ENCODE data around the gene PDCD2L. TPM values are rescaled to one million over a fixed set of nuclear protein-coding genes. Genes with fewer than 3 reads are reported as not detected.
A peak's percentile ranks its signal among the peaks of the same experiment; 100 is the strongest.

Gene PDCD2L
- total and polyA plus RNA-seq, 9 of the 15 experiments (the other 6 are each of a cell fraction or from before 2014, with no cell fraction given) = 12.1 to 68.5 (median 56.3) TPM

DNA sequence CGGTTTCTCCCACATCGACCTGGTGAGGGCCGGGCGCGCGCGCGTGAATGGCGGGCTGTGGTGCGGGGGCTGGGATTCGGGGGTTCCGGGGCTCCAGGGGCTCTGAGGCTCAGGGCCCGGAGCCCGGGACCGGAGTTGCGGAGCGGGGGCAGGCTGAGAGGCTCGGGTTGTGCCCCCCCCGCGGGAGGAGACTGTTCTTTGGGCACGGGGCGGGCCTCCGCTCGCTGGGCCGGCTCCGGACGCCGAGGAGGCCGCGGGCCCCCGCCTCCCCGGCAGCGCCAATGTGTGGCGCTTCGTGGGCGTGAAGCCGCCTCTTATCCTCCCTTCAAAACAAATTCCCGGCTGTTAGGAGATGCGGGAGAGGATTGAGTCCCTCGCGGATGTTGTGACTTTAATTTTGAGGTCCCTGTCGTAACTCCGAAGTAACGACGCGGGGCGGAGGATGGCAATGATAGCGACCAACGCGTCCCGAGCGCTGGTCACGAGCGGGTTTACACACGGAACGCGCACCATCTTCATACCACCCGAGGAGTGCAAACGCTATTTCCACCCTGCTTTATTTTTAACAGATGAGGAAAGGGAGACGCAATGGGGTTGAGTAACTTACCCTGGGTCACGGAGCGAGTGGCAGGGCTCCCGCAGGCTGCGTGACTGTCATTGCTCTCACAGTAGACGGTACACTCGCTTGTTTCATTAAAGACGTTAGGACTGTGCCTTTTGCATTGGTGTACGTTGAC is 24.5 kb downstream of the PDCD2L start (continued):
- TF ChIP-seq BHLHE40 (IDR thresholded peaks at IDR 0.05; ENCODE audit: low read length) (peak; percentile 57; the same call in 1 of the 2 replicates), FOXA1 (IDR thresholded peaks at IDR 0.05; ENCODE audit: borderline replicate concordance) (no peak), RFX5 (IDR thresholded peaks at IDR 0.05; ENCODE audit: low read depth, low read length) (no peak), FOXJ2 (tag; IDR thresholded peaks at IDR 0.05) (0 out of 2 replicates have a peak, but pooled peaks have one; percentile 45), KLF16 (IDR thresholded peaks at IDR 0.05) (no peak), POLR2H (tag; IDR thresholded peaks at IDR 0.05; ENCODE audit: low read depth) (peak; percentile 14; the same call in 1 of the 2 replicates), HDAC1 (IDR thresholded peaks at IDR 0.05) (peak in 1 of 2 experiments; percentile 20; a peak in 2 of 4 replicates), BDP1 (IDR thresholded peaks at IDR 0.05; ENCODE audit: insufficient read depth, insufficient read length) (no peak), HNRNPL (IDR thresholded peaks at IDR 0.05; ENCODE audit: low read depth, low read length) (0 out of 2 replicates have a peak, but pooled peaks have one; percentile 4), SAP30 (IDR thresholded peaks at IDR 0.05; ENCODE audit: borderline replicate concordance, insufficient read depth, low read depth, low read length, poor library complexity, severe bottlenecking) (peak; percentile 48), ZNF717 (CRISPR knock-in tag; IDR thresholded peaks at IDR 0.05) (no peak), SNRNP70 (optimal IDR thresholded peaks at IDR 0.05; ENCODE audit: low read depth, low read length) (no peak), NR4A1 (CRISPR knock-in tag; IDR thresholded peaks at IDR 0.05) (no peak), NR4A1 (tag; IDR thresholded peaks at IDR 0.05) (no peak)
- TF ChIP-seq, protein P1, sequence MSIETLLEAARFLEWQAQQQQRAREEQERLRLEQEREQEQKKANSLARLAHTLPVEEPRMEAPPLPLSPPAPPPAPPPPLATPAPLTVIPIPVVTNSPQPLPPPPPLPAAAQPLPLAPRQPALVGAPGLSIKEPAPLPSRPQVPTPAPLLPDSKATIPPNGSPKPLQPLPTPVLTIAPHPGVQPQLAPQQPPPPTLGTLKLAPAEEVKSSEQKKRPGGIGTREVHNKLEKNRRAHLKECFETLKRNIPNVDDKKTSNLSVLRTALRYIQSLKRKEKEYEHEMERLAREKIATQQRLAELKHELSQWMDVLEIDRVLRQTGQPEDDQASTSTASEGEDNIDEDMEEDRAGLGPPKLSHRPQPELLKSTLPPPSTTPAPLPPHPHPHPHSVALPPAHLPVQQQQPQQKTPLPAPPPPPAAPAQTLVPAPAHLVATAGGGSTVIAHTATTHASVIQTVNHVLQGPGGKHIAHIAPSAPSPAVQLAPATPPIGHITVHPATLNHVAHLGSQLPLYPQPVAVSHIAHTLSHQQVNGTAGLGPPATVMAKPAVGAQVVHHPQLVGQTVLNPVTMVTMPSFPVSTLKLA (conservative IDR thresholded peaks at IDR 0.05) = peak; percentile 59; a peak in 2 of 4 replicates
- TF ChIP-seq, protein P2, sequence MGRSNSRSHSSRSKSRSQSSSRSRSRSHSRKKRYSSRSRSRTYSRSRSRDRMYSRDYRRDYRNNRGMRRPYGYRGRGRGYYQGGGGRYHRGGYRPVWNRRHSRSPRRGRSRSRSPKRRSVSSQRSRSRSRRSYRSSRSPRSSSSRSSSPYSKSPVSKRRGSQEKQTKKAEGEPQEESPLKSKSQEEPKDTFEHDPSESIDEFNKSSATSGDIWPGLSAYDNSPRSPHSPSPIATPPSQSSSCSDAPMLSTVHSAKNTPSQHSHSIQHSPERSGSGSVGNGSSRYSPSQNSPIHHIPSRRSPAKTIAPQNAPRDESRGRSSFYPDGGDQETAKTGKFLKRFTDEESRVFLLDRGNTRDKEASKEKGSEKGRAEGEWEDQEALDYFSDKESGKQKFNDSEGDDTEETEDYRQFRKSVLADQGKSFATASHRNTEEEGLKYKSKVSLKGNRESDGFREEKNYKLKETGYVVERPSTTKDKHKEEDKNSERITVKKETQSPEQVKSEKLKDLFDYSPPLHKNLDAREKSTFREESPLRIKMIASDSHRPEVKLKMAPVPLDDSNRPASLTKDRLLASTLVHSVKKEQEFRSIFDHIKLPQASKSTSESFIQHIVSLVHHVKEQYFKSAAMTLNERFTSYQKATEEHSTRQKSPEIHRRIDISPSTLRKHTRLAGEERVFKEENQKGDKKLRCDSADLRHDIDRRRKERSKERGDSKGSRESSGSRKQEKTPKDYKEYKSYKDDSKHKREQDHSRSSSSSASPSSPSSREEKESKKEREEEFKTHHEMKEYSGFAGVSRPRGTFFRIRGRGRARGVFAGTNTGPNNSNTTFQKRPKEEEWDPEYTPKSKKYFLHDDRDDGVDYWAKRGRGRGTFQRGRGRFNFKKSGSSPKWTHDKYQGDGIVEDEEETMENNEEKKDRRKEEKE (IDR thresholded peaks at IDR 0.05; ENCODE audit: borderline replicate concordance in 1 of 2, control insufficient read depth in 1 of 2, low read depth in 2 of 2, low read length in 1 of 2) = no peak
- TF ChIP-seq, protein P3, sequence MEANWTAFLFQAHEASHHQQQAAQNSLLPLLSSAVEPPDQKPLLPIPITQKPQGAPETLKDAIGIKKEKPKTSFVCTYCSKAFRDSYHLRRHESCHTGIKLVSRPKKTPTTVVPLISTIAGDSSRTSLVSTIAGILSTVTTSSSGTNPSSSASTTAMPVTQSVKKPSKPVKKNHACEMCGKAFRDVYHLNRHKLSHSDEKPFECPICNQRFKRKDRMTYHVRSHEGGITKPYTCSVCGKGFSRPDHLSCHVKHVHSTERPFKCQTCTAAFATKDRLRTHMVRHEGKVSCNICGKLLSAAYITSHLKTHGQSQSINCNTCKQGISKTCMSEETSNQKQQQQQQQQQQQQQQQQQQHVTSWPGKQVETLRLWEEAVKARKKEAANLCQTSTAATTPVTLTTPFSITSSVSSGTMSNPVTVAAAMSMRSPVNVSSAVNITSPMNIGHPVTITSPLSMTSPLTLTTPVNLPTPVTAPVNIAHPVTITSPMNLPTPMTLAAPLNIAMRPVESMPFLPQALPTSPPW (CRISPR knock-in tag; IDR thresholded peaks at IDR 0.05) = peak; percentile 85
- TF ChIP-seq, protein P4, sequence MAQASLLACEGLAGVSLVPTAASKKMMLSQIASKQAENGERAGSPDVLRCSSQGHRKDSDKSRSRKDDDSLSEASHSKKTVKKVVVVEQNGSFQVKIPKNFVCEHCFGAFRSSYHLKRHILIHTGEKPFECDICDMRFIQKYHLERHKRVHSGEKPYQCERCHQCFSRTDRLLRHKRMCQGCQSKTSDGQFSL (CRISPR knock-in tag; IDR thresholded peaks at IDR 0.05) = 0 out of 2 replicates have a peak, but pooled peaks have one; percentile 56
- TF ChIP-seq, protein P4 (tag; IDR thresholded peaks at IDR 0.05) = peak in 1 of 2 experiments; percentile 63; a peak in 1 of 4 replicates

Measured in K562 (cell line).